HepG2 (cell line): Measurements from ENCODE around the gene ETFB. TPM values are rescaled to one million over a fixed set of nuclear protein-coding genes. Genes with fewer than 3 reads are reported as not detected.

Source experiments
- DR1 ChIP-seq: sonication (generic); formaldehyde crosslinking; IDR thresholded peaks from 2 replicates; pipeline ENCODE4 v1.8.0; 2021; ENCODE audit warnings: mild to moderate bottlenecking, missing genetic modification reagents, inconsistent platforms
- DRAP1 ChIP-seq: IDR thresholded peaks from 2 replicates; pipeline ENCODE4 v1.6.1; 2016; ENCODE audit warnings: missing genetic modification reagents, missing compliant biosample characterization
- FOSL2 ChIP-seq: sonication (generic); formaldehyde crosslinking; IDR thresholded peaks from 2 replicates; pipeline ENCODE4 v1.4.0; 2020; ENCODE audit warnings: missing genetic modification reagents
- FUBP1 ChIP-seq: sonication (generic); formaldehyde crosslinking; IDR thresholded peaks from 2 replicates; pipeline ENCODE4 v1.5.1; 2020; ENCODE audit warnings: missing genetic modification reagents, mild to moderate bottlenecking, borderline replicate concordance
- KDM4B ChIP-seq: sonication (generic); formaldehyde crosslinking; IDR thresholded peaks from 2 replicates; pipeline ENCODE4 v1.4.0; 2020; ENCODE audit warnings: missing genetic modification reagents
- KLF12 ChIP-seq: sonication (generic); formaldehyde crosslinking; IDR thresholded peaks from 2 replicates; pipeline ENCODE4 v1.4.0; 2020; ENCODE audit warnings: missing genetic modification reagents, borderline replicate concordance
- MAZ ChIP-seq, 2 experiments: sonication (generic) in 1 of 2; formaldehyde crosslinking in 1 of 2; IDR thresholded peaks; 2 replicates each; pipeline versions ENCODE4 v1.5.0 to v1.6.1; 2012 to 2020; ENCODE audit warnings: low read depth in 2 of 2, mild to moderate bottlenecking in 2 of 2, borderline replicate concordance in 1 of 2, improper control_type of control experiment in 1 of 2, low read length in 1 of 2, missing genetic modification reagents in 1 of 2, moderate library complexity in 1 of 2
- PAX8 ChIP-seq: sonication (generic); formaldehyde crosslinking; IDR thresholded peaks from 2 replicates; pipeline ENCODE4 v1.8.0; 2022; ENCODE audit warnings: mild to moderate bottlenecking, missing genetic modification reagents, borderline replicate concordance
- PAXIP1 ChIP-seq: sonication (generic); formaldehyde crosslinking; conservative IDR thresholded peaks from 2 replicates; pipeline ENCODE4 v1.4.0; 2020; ENCODE audit warnings: mild to moderate bottlenecking, missing genetic modification reagents, moderate library complexity
- PLSCR1 ChIP-seq: sonication (generic); formaldehyde crosslinking; IDR thresholded peaks from 2 replicates; pipeline ENCODE4 v1.5.0; 2020; ENCODE audit warnings: missing genetic modification reagents, mild to moderate bottlenecking, borderline replicate concordance
- SMARCC2 ChIP-seq: fragments of 450-650 bp; IDR thresholded peaks from 2 replicates; pipeline ENCODE4 v1.6.1; 2017; ENCODE audit warnings: antibody characterized with exemption, mild to moderate bottlenecking
- SRSF9 ChIP-seq: fragments of 200-400 bp; formaldehyde crosslinking; IDR thresholded peaks from 2 replicates; pipeline ENCODE4 v1.6.1; 2018; ENCODE audit warnings: borderline replicate concordance, mild to moderate bottlenecking, low read depth, low read length; ENCODE audit not compliant: insufficient read depth, poor library complexity, severe bottlenecking
- ZFP36L2 ChIP-seq: sonication (generic); formaldehyde crosslinking; IDR thresholded peaks from 2 replicates; pipeline ENCODE4 v1.4.0; 2020; ENCODE audit warnings: missing genetic modification reagents
- ZMYM3 ChIP-seq: sonication (generic); formaldehyde crosslinking; IDR thresholded peaks from 2 replicates; pipeline ENCODE4 v1.5.1; 2020; ENCODE audit warnings: mild to moderate bottlenecking, missing genetic modification reagents
- ZNF281 ChIP-seq: sonication (generic); formaldehyde crosslinking; IDR thresholded peaks from 2 replicates; pipeline ENCODE4 v1.4.0; 2020; ENCODE audit warnings: missing genetic modification reagents, borderline replicate concordance
- ZNF296 ChIP-seq: sonication (generic); formaldehyde crosslinking; conservative IDR thresholded peaks from 2 replicates; pipeline ENCODE4 v1.5.0; 2020; ENCODE audit warnings: mild to moderate bottlenecking, missing genetic modification reagents
- ZNF629 ChIP-seq: sonication (generic); formaldehyde crosslinking; conservative IDR thresholded peaks from 2 replicates; pipeline ENCODE4 v1.5.0; 2020; ENCODE audit warnings: missing genetic modification reagents
- ZNF879 ChIP-seq: sonication (generic); formaldehyde crosslinking; IDR thresholded peaks from 2 replicates; pipeline ENCODE4 v1.8.1; 2023; ENCODE audit warnings: missing genetic modification reagents
- polyA plus RNA-seq, 8 experiments: library from polyadenylated mRNA; depleted of rRNA in 3 of 8; stranded (reverse) in 7 of 8; unstranded in 1 of 8; fragments of >200 nt; fragmentation: Illumina TruSeq in 4 of 8; extraction: Trizol in 4 of 8; gene quantifications; 2 replicates each; pipeline versions ENCODE4 v1.2.1 to v1.2.3, GENCODE V29; 2011 to 2016; ENCODE audit warnings: low read depth in 4 of 8, missing spikeins in 1 of 8, mixed read lengths in 1 of 8; ENCODE audit not compliant: insufficient read depth in 1 of 8
- total RNA-seq, 5 experiments: library from RNA; depleted of rRNA; stranded (reverse); fragments of >200 nt; fragmentation: Illumina TruSeq; extraction: Trizol; gene quantifications; 2 replicates each; pipeline ENCODE4 v1.2.3, GENCODE V29; 2016; ENCODE audit warnings: low read depth in 1 of 5

ETFB gene
- total and polyA plus RNA-seq, 2 of the 13 experiments (the other 11 are each of a cell fraction or from before 2014, with no cell fraction given): 678 to 1,314 TPM

- no peak for TF ChIP-seq FUBP1 (CRISPR knock-in tag)
- TF ChIP-seq ZNF296 (CRISPR knock-in tag): no peak
- TF ChIP-seq KLF12 (CRISPR knock-in tag): peak; percentile 65; the same call in 1 of the 2 replicates
- no peak for TF ChIP-seq ZMYM3
- TF ChIP-seq ZFP36L2 (CRISPR knock-in tag): no peak
- no peak for TF ChIP-seq SMARCC2
- no peak for TF ChIP-seq SRSF9
- TF ChIP-seq DR1: peak; percentile 80; the same call in 1 of the 2 replicates
- peak; percentile 36; the same call in 1 of the 2 replicates for TF ChIP-seq FOSL2 (CRISPR knock-in tag)
- no peak for TF ChIP-seq ZNF629 (CRISPR knock-in tag)
- TF ChIP-seq ZNF879 (CRISPR knock-in tag): no peak
- 0 out of 2 replicates have a peak, but pooled peaks have one; percentile 27 for TF ChIP-seq PAXIP1 (CRISPR knock-in tag)
- TF ChIP-seq MAZ (IDR thresholded peaks at IDR 0.05; ENCODE audit: borderline replicate concordance, low read depth, low read length): no peak
- 0 out of 2 replicates have a peak, but pooled peaks have one; percentile 43 for TF ChIP-seq MAZ (CRISPR knock-in tag; IDR thresholded peaks at IDR 0.05; ENCODE audit: low read depth)
- TF ChIP-seq KDM4B: no peak
- TF ChIP-seq DRAP1: peak; percentile 70
- TF ChIP-seq PAX8 (CRISPR knock-in tag): no peak
- TF ChIP-seq PLSCR1 (CRISPR knock-in tag): no peak
- TF ChIP-seq ZNF281: no peak
These were observed 28.1 kb upstream of the ETFB start (continued) for GRCh38 chr19:51394050-51394836.
